ENCODE results near the gene RPRD2.

Gene RPRD2

DNA sequence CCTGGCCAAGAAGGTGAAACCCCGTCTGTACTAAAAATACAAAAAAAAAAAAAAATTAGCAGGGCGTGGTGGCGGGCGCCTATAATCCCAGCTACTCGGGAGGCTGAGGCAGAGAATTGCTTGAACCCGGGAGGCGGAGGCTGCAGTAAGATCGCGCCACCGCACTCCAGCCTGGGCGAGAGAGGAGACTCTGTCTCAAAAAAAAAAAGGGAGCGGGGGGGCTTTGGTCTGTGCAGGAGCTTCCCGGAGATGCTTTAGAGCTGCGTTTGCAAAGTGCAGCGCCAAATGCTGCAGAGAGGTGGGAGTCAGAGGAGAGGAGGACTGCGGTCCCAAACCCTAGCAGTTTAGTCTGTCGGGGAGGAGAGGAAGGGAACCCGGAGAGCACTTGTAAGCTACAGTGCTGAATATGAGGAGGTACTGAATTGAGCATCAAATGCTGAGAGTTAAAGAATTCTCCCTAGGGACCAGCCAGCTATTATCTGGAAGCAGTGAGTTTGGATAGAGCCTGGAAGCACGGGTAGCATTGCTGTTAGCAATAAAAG lies 152.2 kb downstream of the RPRD2 start:
- DNase-seq: peak; percentile 19

DNA sequence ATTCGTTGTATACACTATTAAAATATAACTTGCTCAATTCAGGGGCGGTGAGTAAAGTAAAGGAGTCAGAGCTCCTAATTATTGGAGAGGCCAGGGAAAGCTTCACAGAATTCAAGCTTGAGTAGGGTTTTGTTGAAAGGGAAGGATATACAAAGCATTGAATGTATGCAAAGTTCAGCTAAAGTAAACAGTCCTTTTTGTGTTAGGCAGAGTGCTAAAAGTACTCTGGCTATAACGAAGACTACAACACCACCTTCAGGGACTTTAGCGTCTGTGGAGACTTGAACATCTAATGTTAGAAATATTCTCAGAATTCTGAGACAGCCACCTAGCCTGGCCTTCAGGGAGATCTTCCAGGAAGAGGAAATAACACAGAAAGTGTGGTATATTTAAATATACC lies 152.7 kb downstream of the RPRD2 start:
- no peak for DNase-seq

DNA sequence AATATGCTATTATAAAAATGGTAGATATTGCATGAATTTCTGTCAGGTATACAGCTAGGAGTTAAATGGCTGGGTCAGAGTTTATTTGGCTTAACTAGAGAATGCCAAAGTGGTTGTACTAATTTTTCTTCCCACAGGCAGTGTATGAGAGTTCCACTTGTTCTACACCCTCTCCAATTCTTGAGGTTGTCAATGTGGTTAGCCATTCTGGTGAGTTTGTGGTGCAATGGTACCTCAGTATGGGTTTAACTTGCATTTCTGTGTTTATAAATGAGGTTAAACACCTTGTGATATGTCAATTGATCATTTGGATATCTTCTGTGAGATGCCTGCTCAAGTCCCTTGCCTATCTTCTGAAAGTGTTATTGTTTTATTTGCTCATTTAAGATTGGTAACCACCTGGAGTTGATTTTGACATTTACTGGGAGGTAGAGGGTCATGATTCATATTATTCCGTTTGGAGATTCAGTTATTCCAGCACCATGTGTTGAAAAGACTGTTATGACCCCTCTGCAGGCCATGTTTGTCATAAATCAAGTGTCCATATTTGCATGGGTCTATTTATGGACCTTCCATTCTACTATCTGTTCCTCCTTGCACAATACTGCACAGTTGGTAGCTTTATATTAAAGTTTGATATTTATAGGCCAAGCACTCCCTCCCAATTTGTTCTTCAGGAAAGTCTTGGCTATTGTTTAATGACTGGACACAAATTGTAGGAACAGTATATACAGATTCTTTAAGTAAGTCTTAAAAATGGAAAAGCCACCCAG lies 157.4 kb downstream of the RPRD2 start:
- no peak for DNase-seq

- no peak for DNase-seq
These were observed 161.4 kb downstream of the RPRD2 start for GRCh38 chr1:150525348-150525747.
